Neural cell (in vitro differentiated cells): ENCODE data around the gene TNIP1. TPM values are rescaled to one million over a fixed set of nuclear protein-coding genes. Genes with fewer than 3 reads are reported as not detected.

ENCODE experiments used
- H2AFZ ChIP-seq: fragments of 200-600, 300-800 bp; sonication (generic), shearing (Covaris generic); 2 replicates; pipeline ENCODE4 v1.6.0; 2014; ENCODE audit warnings: low read depth, mild to moderate bottlenecking, antibody characterized with exemption, low read length, moderate library complexity
- H3F3A ChIP-seq: fragments of 200-600 bp; shearing (Covaris generic); 2 replicates; pipeline ENCODE4 v1.6.1; 2016; ENCODE audit warnings: mild to moderate bottlenecking, moderate library complexity, mixed read lengths, antibody characterized with exemption, low read length; ENCODE audit not compliant: insufficient read depth, poor library complexity, severe bottlenecking
- H3K27ac ChIP-seq: fragments of 200-600, 300-800 bp; sonication (generic), shearing (Covaris generic); 2 replicates; pipeline ENCODE4 v1.5.1; 2014; ENCODE audit warnings: mild to moderate bottlenecking, low read length, moderate library complexity
- H3K27me3 ChIP-seq: fragments of 300-800, 200-600 bp; sonication (generic), shearing (Covaris generic); 2 replicates; pipeline ENCODE4 v1.6.0; 2014; ENCODE audit warnings: mild to moderate bottlenecking, low read depth, low read length, moderate library complexity; ENCODE audit not compliant: insufficient read depth
- H3K36me3 ChIP-seq: fragments of 300-800, 200-600 bp; sonication (generic), shearing (Covaris generic); 2 replicates; pipeline ENCODE4 v1.5.1; 2014; ENCODE audit warnings: mild to moderate bottlenecking, antibody characterized with exemption, low read length, moderate library complexity; ENCODE audit not compliant: insufficient read depth
- H3K4me2 ChIP-seq: fragments of 300-800, 200-600 bp; sonication (generic), shearing (Covaris generic); 2 replicates; pipeline ENCODE4 v1.6.0; 2014; ENCODE audit warnings: mild to moderate bottlenecking, low read length
- H3K4me3 ChIP-seq: fragments of 300-800, 200-600 bp; sonication (generic), shearing (Covaris generic); 2 replicates; pipeline ENCODE4 v1.5.1; 2014; ENCODE audit warnings: mild to moderate bottlenecking, low read length, moderate library complexity
- H3K79me2 ChIP-seq: fragments of 200-600 bp; shearing (Covaris generic); replicated peaks from 2 replicates; pipeline ENCODE4 v1.6.0; 2014; ENCODE audit warnings: mild to moderate bottlenecking, low read length, moderate library complexity; ENCODE audit not compliant: insufficient read depth
- H3K9ac ChIP-seq: fragments of 300-800, 200-600 bp; sonication (generic), shearing (Covaris generic); 2 replicates; pipeline ENCODE4 v1.6.1; 2016; ENCODE audit warnings: mild to moderate bottlenecking, low read length, mixed read lengths
- H3K9me2 ChIP-seq: fragments of 200-600 bp; shearing (Covaris generic); 2 replicates; pipeline ENCODE4 v1.6.1; 2016; ENCODE audit warnings: mild to moderate bottlenecking, low read length, mixed read lengths; ENCODE audit not compliant: insufficient read depth
- H3K9me3 ChIP-seq: fragments of 200-600, 300-800 bp; sonication (generic), shearing (Covaris generic); 2 replicates; pipeline ENCODE4 v1.6.1; 2016; ENCODE audit warnings: mild to moderate bottlenecking, mixed run types, low read length, moderate library complexity, mixed read lengths
- H4K20me1 ChIP-seq: fragments of 200-600 bp; shearing (Covaris generic); 2 replicates; pipeline ENCODE4 v1.6.1; 2016; ENCODE audit warnings: mild to moderate bottlenecking, mixed run types; ENCODE audit not compliant: insufficient read depth
- EP300 ChIP-seq: fragments of 450-650 bp; conservative IDR thresholded peaks from 2 replicates; pipeline ENCODE4 v1.6.1; 2014; ENCODE audit warnings: antibody characterized with exemption, mild to moderate bottlenecking, moderate library complexity; ENCODE audit not compliant: poor library complexity, severe bottlenecking
- EZH2 ChIP-seq: fragments of 200-600, 300-800 bp; shearing (Covaris generic), sonication (generic); IDR thresholded peaks from 2 replicates; pipeline ENCODE4 v1.6.1; 2014; ENCODE audit warnings: antibody characterized with exemption, low read length, borderline replicate concordance, mild to moderate bottlenecking; ENCODE audit not compliant: insufficient read depth, poor library complexity, severe bottlenecking
- MXI1 ChIP-seq: fragments of 450-650 bp; conservative IDR thresholded peaks from 2 replicates; pipeline ENCODE4 v1.6.1; 2014; ENCODE audit warnings: antibody characterized with exemption, mild to moderate bottlenecking; ENCODE audit not compliant: poor library complexity, severe bottlenecking
- POLR2AphosphoS5 ChIP-seq: IDR thresholded peaks from 2 replicates; pipeline ENCODE4 v1.6.1; 2012
- RAD21 ChIP-seq: fragments of 450-650 bp; conservative IDR thresholded peaks from 2 replicates; pipeline ENCODE4 v1.6.1; 2014; ENCODE audit warnings: antibody characterized with exemption, mild to moderate bottlenecking, moderate library complexity
- SMC3 ChIP-seq: fragments of 450-650 bp; conservative IDR thresholded peaks from 2 replicates; pipeline ENCODE4 v1.6.1; 2014; ENCODE audit warnings: antibody characterized with exemption, mild to moderate bottlenecking, moderate library complexity; ENCODE audit not compliant: poor library complexity
- TAF1 ChIP-seq: IDR thresholded peaks from 2 replicates; pipeline ENCODE4 v1.6.1; 2012; ENCODE audit warnings: low read depth
- polyA plus RNA-seq: library from polyadenylated mRNA; depleted of rRNA; stranded (reverse); fragments of >200 nt; gene quantifications from 2 replicates; pipeline ENCODE4 v1.2.3, GENCODE V29; 2014
- TF ChIP-seq, protein P1 (sequence below): IDR thresholded peaks from 2 replicates; pipeline ENCODE4 v1.6.1; 2012; ENCODE audit warnings: borderline replicate concordance
- TF ChIP-seq, protein P2 (sequence below): fragments of 450-650 bp; IDR thresholded peaks from 2 replicates; pipeline ENCODE4 v1.5.1; 2014; ENCODE audit warnings: antibody characterized with exemption, mild to moderate bottlenecking, moderate library complexity; ENCODE audit not compliant: poor library complexity, severe bottlenecking

Gene TNIP1
- polyA plus RNA-seq, 1 donor from 2014 or later = 3.3 TPM

DNA sequence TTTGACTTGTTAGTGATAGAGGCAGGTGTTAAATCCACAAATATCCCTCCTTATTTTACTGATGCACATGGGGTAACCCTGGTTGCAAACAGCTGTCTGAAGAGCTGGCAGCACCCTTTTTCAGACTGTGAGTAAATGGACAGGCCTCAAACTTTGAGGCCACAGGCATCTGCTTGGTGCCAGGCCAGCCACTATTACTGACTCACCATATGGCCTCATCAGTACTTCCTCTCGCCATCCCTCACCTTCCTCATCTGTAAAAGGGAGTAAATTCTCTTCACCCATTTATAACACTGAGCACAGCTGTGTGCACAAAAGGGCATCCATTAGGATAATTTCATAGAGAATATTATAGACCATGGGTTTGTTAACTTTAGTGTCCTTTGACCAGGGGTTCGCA, 11.9 kb upstream of the TNIP1 start:
- no peaks in the 10 kb centered on the region for H3K79me2 ChIP-seq
- TF ChIP-seq, protein P1, sequence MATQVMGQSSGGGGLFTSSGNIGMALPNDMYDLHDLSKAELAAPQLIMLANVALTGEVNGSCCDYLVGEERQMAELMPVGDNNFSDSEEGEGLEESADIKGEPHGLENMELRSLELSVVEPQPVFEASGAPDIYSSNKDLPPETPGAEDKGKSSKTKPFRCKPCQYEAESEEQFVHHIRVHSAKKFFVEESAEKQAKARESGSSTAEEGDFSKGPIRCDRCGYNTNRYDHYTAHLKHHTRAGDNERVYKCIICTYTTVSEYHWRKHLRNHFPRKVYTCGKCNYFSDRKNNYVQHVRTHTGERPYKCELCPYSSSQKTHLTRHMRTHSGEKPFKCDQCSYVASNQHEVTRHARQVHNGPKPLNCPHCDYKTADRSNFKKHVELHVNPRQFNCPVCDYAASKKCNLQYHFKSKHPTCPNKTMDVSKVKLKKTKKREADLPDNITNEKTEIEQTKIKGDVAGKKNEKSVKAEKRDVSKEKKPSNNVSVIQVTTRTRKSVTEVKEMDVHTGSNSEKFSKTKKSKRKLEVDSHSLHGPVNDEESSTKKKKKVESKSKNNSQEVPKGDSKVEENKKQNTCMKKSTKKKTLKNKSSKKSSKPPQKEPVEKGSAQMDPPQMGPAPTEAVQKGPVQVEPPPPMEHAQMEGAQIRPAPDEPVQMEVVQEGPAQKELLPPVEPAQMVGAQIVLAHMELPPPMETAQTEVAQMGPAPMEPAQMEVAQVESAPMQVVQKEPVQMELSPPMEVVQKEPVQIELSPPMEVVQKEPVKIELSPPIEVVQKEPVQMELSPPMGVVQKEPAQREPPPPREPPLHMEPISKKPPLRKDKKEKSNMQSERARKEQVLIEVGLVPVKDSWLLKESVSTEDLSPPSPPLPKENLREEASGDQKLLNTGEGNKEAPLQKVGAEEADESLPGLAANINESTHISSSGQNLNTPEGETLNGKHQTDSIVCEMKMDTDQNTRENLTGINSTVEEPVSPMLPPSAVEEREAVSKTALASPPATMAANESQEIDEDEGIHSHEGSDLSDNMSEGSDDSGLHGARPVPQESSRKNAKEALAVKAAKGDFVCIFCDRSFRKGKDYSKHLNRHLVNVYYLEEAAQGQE = no peak
- TF ChIP-seq MXI1 (no peak), TAF1 (no peak), EP300 (no peak), POLR2AphosphoS5 (no peak), EZH2 (no peak), RAD21 (no peak), SMC3 (no peak)
- TF ChIP-seq, protein P2, sequence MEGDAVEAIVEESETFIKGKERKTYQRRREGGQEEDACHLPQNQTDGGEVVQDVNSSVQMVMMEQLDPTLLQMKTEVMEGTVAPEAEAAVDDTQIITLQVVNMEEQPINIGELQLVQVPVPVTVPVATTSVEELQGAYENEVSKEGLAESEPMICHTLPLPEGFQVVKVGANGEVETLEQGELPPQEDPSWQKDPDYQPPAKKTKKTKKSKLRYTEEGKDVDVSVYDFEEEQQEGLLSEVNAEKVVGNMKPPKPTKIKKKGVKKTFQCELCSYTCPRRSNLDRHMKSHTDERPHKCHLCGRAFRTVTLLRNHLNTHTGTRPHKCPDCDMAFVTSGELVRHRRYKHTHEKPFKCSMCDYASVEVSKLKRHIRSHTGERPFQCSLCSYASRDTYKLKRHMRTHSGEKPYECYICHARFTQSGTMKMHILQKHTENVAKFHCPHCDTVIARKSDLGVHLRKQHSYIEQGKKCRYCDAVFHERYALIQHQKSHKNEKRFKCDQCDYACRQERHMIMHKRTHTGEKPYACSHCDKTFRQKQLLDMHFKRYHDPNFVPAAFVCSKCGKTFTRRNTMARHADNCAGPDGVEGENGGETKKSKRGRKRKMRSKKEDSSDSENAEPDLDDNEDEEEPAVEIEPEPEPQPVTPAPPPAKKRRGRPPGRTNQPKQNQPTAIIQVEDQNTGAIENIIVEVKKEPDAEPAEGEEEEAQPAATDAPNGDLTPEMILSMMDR = no peak
- no peaks in the 10 kb centered on the region for H4K20me1 ChIP-seq
- H3K27ac ChIP-seq = no peak overlapping the region
- H3K9me3 ChIP-seq = no peaks in the 10 kb centered on the region
- H3F3A ChIP-seq = no peaks in the 10 kb centered on the region
- H3K36me3 ChIP-seq = no peaks in the 10 kb centered on the region
- no peaks in the 10 kb centered on the region for H3K9me2 ChIP-seq
- H3K4me3 ChIP-seq = no peak overlapping the region
- no peak overlapping the region for H3K9ac ChIP-seq
- H3K27me3 ChIP-seq = no peaks in the 10 kb centered on the region
- H3K4me2 ChIP-seq = no peak overlapping the region
- no peak overlapping the region for H2AFZ ChIP-seq

GRCh38 chr5:151089726-151090125, 8.9 kb upstream of the TNIP1 start:
- Histone ChIP-seq H3K79me2 (no peaks in the 10 kb centered on the region), H3F3A (no peaks in the 10 kb centered on the region), H3K27ac (no peak overlapping the region), H2AFZ (no peak overlapping the region), H3K4me2 (no peak overlapping the region), H3K36me3 (no peaks in the 10 kb centered on the region), H3K9ac (no peak overlapping the region), H3K9me3 (no peaks in the 10 kb centered on the region), H3K9me2 (no peaks in the 10 kb centered on the region), H4K20me1 (no peaks in the 10 kb centered on the region), H3K4me3 (no peak overlapping the region), H3K27me3 (no peaks in the 10 kb centered on the region)
- TF ChIP-seq TAF1 (no peak), EP300 (no peak), MXI1 (no peak), EZH2 (no peak), RAD21 (no peak), SMC3 (no peak), POLR2AphosphoS5 (no peak)
- TF ChIP-seq, protein P1 = no peak
- TF ChIP-seq, protein P2 = no peak
